GM13976 (cell line): ENCODE data around the gene FRMD4A.

Experiments used
- DNase-seq: peaks from one replicate; pipeline ENCODE4 v3.0.0; 2012; ENCODE audit warnings: low spot score
- CTCF ChIP-seq: IDR thresholded peaks from 2 replicates; pipeline ENCODE4 v1.5.1; 2012; ENCODE audit warnings: borderline replicate concordance, mild to moderate bottlenecking; ENCODE audit not compliant: insufficient read depth; ENCODE audit errors: extremely low read depth, missing control alignments, control extremely low read depth
- in situ Hi-C: fragments of 300-500 bp; cut with MboI; formaldehyde crosslinking; loops from one replicate; pipeline ENCODE4 v1.12.0; 2022; ENCODE audit warnings: low sequenced_read_pairs, mixed read lengths, inconsistent platforms; ENCODE audit not compliant: unreplicated experiment

FRMD4A gene

GRCh38 chr10:13681960-13682359 lies 648.8 kb downstream of the FRMD4A start:
- in situ Hi-C loops = no loop called here
- TF ChIP-seq CTCF = no peak
- no peak for DNase-seq

- in situ Hi-C loops = no loop called here
- no peak for DNase-seq
- TF ChIP-seq CTCF = no peak
Observed at GRCh38 chr10:13681528-13681927, 649.2 kb downstream of the FRMD4A start.

- TF ChIP-seq CTCF = no peak
- in situ Hi-C loops = no loop called here
- DNase-seq = no peak
Observed at GRCh38 chr10:13681095-13681494, 649.6 kb downstream of the FRMD4A start.

GRCh38 chr10:13678101-13678843 lies 652.5 kb downstream of the FRMD4A start:
- no peak for DNase-seq
- TF ChIP-seq CTCF = no peak
- in situ Hi-C loops = no loop called here

GRCh38 chr10:13674645-13675588 lies 655.8 kb downstream of the FRMD4A start:
- TF ChIP-seq CTCF = no peak
- in situ Hi-C loops = no loop called here
- DNase-seq = no peak

GRCh38 chr10:13673156-13673555 lies 657.6 kb downstream of the FRMD4A start:
- TF ChIP-seq CTCF = no peak
- in situ Hi-C loops = no loop called here
- DNase-seq = no peak
